HG02759 (cell line): ENCODE results near the gene MAPK10.
"Not testable (repeated sequence)": the region's sequence is repeated elsewhere in the genome, so short reads cannot be mapped to it uniquely, and the experiment has no call there.

Source experiments
- ATAC-seq: cut with Tn5 transposase; IDR thresholded peaks from one replicate; pipeline ENCODE4 v1.9.1; 2021; ENCODE audit warnings: mild to moderate bottlenecking, moderate library complexity; ENCODE audit not compliant: unreplicated experiment

Gene MAPK10

GRCh38 chr4:86048426-86048825, 311.4 kb downstream of the MAPK10 start:
- ATAC-seq = no peak

- ATAC-seq = no peak
Measured at GRCh38 chr4:86044593-86044985, 315.3 kb downstream of the MAPK10 start.

GRCh38 chr4:86043755-86044592, 315.9 kb downstream of the MAPK10 start:
- ATAC-seq = peak; percentile 72

- ATAC-seq = no peak
Measured at GRCh38 chr4:86038037-86038436, 321.8 kb downstream of the MAPK10 start.

GRCh38 chr4:86036736-86037135, 323.1 kb downstream of the MAPK10 start:
- no peak for ATAC-seq

GRCh38 chr4:86035688-86036087, 324.2 kb downstream of the MAPK10 start:
- no peak for ATAC-seq

GRCh38 chr4:86034616-86035015, 325.2 kb downstream of the MAPK10 start:
- ATAC-seq = no peak

- ATAC-seq = no peak
Measured at GRCh38 chr4:86033171-86033570, 326.7 kb downstream of the MAPK10 start.

GRCh38 chr4:86032476-86033022, 327.3 kb downstream of the MAPK10 start:
- ATAC-seq = no peak

- ATAC-seq = no peak
Measured at GRCh38 chr4:86031927-86032326, 327.9 kb downstream of the MAPK10 start.

GRCh38 chr4:86026720-86027119, 333.1 kb downstream of the MAPK10 start:
- ATAC-seq = no peak

GRCh38 chr4:86021671-86022070, 338.2 kb downstream of the MAPK10 start:
- not testable (repeated sequence) for ATAC-seq

GRCh38 chr4:86019906-86020305, 339.9 kb downstream of the MAPK10 start:
- no peak for ATAC-seq

GRCh38 chr4:86019362-86019761, 340.5 kb downstream of the MAPK10 start:
- no peak for ATAC-seq

GRCh38 chr4:86015412-86016350, 344.2 kb downstream of the MAPK10 start:
- ATAC-seq = peak; percentile 38

- ATAC-seq = peak; percentile 88
Measured at GRCh38 chr4:86014599-86014998, 345.3 kb downstream of the MAPK10 start.

GRCh38 chr4:86013621-86014020, 346.2 kb downstream of the MAPK10 start:
- no peak for ATAC-seq

GRCh38 chr4:86011117-86011516, 348.7 kb downstream of the MAPK10 start:
- no peak for ATAC-seq

GRCh38 chr4:86007042-86007441, 352.8 kb downstream of the MAPK10 start:
- no peak for ATAC-seq

GRCh38 chr4:86006057-86006456, 353.8 kb downstream of the MAPK10 start:
- ATAC-seq = no peak

GRCh38 chr4:86004030-86004429, 355.8 kb downstream of the MAPK10 start:
- ATAC-seq = no peak
